Endothelial cell of umbilical vein (primary cell): ENCODE results near the gene TAF3. TPM values are rescaled to one million over a fixed set of nuclear protein-coding genes. Genes with fewer than 3 reads are reported as not detected.

Source experiments
- BruUV-seq: library from RNA; stranded (reverse); fragments of 400-500 nt; replicated peaks from 2 replicates; lab custom pipeline; 2021; lab: Mats Ljungman, UMichigan
- CTCF ChIA-PET: fragments of 300-600, 350-600 bp; sonication (Branson Sonifier 250); formaldehyde crosslinking; loops from one replicate; lab custom pipeline; 2021; ENCODE audit warnings: antibody characterized with exemption, inconsistent platforms; lab: Charles Lee
- POLR2A ChIA-PET: fragments of 300-600, 350-600 bp; sonication (Branson Sonifier 250); formaldehyde crosslinking; loops from one replicate; lab custom pipeline; 2021; ENCODE audit warnings: antibody characterized with exemption, inconsistent platforms; lab: Charles Lee
- DNase-seq: peaks from one replicate; pipeline ENCODE4 v3.0.0-alpha.2; 2011; ENCODE audit warnings: low read depth, low spot score
- FAIRE-seq: peaks from 2 replicates; lab custom pipeline; 2011; peaks lifted over from hg19 to GRCh38; lab: Jason Lieb, UNC
- H2AFZ ChIP-seq: 2 replicates; pipeline ENCODE4 v1.6.0; 2012; ENCODE audit warnings: low read depth, low read length, control low read depth, inconsistent platforms
- H3K27ac ChIP-seq: 2 replicates; pipeline ENCODE4 v1.5.1; 2011; ENCODE audit warnings: low read depth, mild to moderate bottlenecking, control low read depth, low read length, moderate library complexity; ENCODE audit not compliant: insufficient read depth
- H3K27me3 ChIP-seq, 2 experiments: 2 replicates each; pipeline versions ENCODE4 v1.6.0 to v1.6.1; 2011; ENCODE audit warnings: low read length in 2 of 2, mixed read lengths in 1 of 2; ENCODE audit not compliant: control insufficient read depth in 2 of 2, insufficient read depth in 2 of 2
- H3K36me3 ChIP-seq, 2 experiments: 2 replicates in 1 of 2; 3 replicates in 1 of 2; pipeline ENCODE4 v1.5.1; 2011; ENCODE audit warnings: low read length in 2 of 2, mild to moderate bottlenecking in 1 of 2, moderate library complexity in 1 of 2; ENCODE audit not compliant: control insufficient read depth in 2 of 2, insufficient read depth in 2 of 2; ENCODE audit errors: extremely low read depth in 1 of 2
- H3K4me1 ChIP-seq: 3 replicates; pipeline ENCODE4 v1.5.1; 2011; ENCODE audit warnings: mild to moderate bottlenecking, low read length; ENCODE audit not compliant: control insufficient read depth, insufficient read depth; ENCODE audit errors: extremely low read depth
- H3K4me2 ChIP-seq: 2 replicates; pipeline ENCODE4 v1.6.1; 2011; ENCODE audit warnings: low read length, control low read depth, mixed read lengths; ENCODE audit not compliant: insufficient read depth
- H3K4me3 ChIP-seq, 3 experiments: fragments of 200-600 bp in 1 of 3; sonication (generic), shearing (Covaris generic) in 1 of 3; replicated peaks in 1 of 3; 2 replicates each; pipeline ENCODE4 v1.5.1; 2011 to 2016; ENCODE audit warnings: control low read depth in 3 of 3, low read length in 3 of 3, mild to moderate bottlenecking in 2 of 3, inconsistent platforms in 1 of 3, low read depth in 1 of 3, moderate library complexity in 1 of 3; ENCODE audit not compliant: insufficient read depth in 1 of 3
- H3K79me2 ChIP-seq: 2 replicates; pipeline ENCODE4 v1.6.0; 2012; ENCODE audit warnings: low read length, inconsistent platforms; ENCODE audit not compliant: control insufficient read depth, insufficient read depth
- H3K9ac ChIP-seq: replicated peaks from 2 replicates; pipeline ENCODE3; 2011; ENCODE audit warnings: low read length, control low read depth; ENCODE audit not compliant: insufficient read depth; ENCODE audit errors: extremely low read depth
- H3K9me1 ChIP-seq: replicated peaks from 3 replicates; pipeline ENCODE4 v1.6.0; 2011; ENCODE audit warnings: mild to moderate bottlenecking, low read length; ENCODE audit not compliant: control insufficient read depth, insufficient read depth; ENCODE audit errors: extremely low read depth
- H3K9me3 ChIP-seq: replicated peaks from 2 replicates; pipeline ENCODE4 v1.5.1; 2012; ENCODE audit warnings: low read length, inconsistent platforms; ENCODE audit not compliant: control insufficient read depth, insufficient read depth
- H4K20me1 ChIP-seq: replicated peaks from 2 replicates; pipeline ENCODE3; 2011; ENCODE audit warnings: mild to moderate bottlenecking, low read length; ENCODE audit not compliant: control insufficient read depth, insufficient read depth; ENCODE audit errors: extremely low read depth
- CTCF ChIP-seq, 2 donors: IDR thresholded peaks; 1 replicate in 1 of 2; 2 replicates in 1 of 2; pipeline ENCODE4 v1.5.1; 2011; ENCODE audit warnings: low read length in 2 of 2, mild to moderate bottlenecking in 2 of 2, moderate library complexity in 2 of 2, control low read depth in 1 of 2, inconsistent platforms in 1 of 2, low read depth in 1 of 2; ENCODE audit not compliant: insufficient read depth in 1 of 2; ENCODE audit errors: extremely low read depth in 1 of 2
- EZH2 ChIP-seq: IDR thresholded peaks from 2 replicates; pipeline ENCODE4 v1.6.1; 2012; ENCODE audit warnings: borderline replicate concordance, low read depth, mild to moderate bottlenecking, moderate library complexity, low read length, inconsistent platforms; ENCODE audit not compliant: severe bottlenecking
- FOS ChIP-seq: IDR thresholded peaks from 2 replicates; pipeline ENCODE4 v1.6.1; 2011; ENCODE audit warnings: mild to moderate bottlenecking, low read length, moderate library complexity, borderline replicate concordance; ENCODE audit not compliant: insufficient read depth
- GATA2 ChIP-seq: IDR thresholded peaks from 2 replicates; pipeline ENCODE4 v1.7.0; 2011; ENCODE audit warnings: low read depth, mild to moderate bottlenecking, moderate library complexity, mixed read lengths, low read length; ENCODE audit not compliant: insufficient read length, insufficient read depth
- JUN ChIP-seq: IDR thresholded peaks from 2 replicates; pipeline ENCODE4 v1.6.1; 2011; ENCODE audit warnings: borderline replicate concordance, low read depth; ENCODE audit not compliant: insufficient read length, insufficient read depth
- MAX ChIP-seq: IDR thresholded peaks from 2 replicates; pipeline ENCODE4 v1.6.1; 2011; ENCODE audit not compliant: insufficient read depth, insufficient read length
- MYC ChIP-seq: IDR thresholded peaks from one replicate; pipeline ENCODE4 v1.6.1; 2011; ENCODE audit warnings: mild to moderate bottlenecking, low read depth, low read length
- POLR2A ChIP-seq: IDR thresholded peaks from 2 replicates; pipeline ENCODE4 v1.6.1; 2012; ENCODE audit warnings: low read depth, mild to moderate bottlenecking, control low read depth, low read length
- POLR2AphosphoS5 ChIP-seq: IDR thresholded peaks from 2 replicates; pipeline ENCODE4 v1.6.1; 2012; ENCODE audit warnings: low read depth, mild to moderate bottlenecking, control low read depth, low read length, moderate library complexity; ENCODE audit not compliant: insufficient read depth
- dilution Hi-C: fragments of 300-500 bp; cut with MboI; formaldehyde crosslinking; loops from one replicate; pipeline ENCODE4 v1.15.0; 2019; ENCODE audit warnings: low sequenced_read_pairs; ENCODE audit not compliant: extremely low pct_ligation_motif_present
- intact Hi-C: fragments of 100-400 bp; cut with micrococcal nuclease; formaldehyde crosslinking; loops from one replicate; pipeline ENCODE4 v1.10.0; 2022
- polyA plus RNA-seq, 4 experiments: library from polyadenylated mRNA; depleted of rRNA in 3 of 4; stranded (reverse) in 3 of 4; unstranded in 1 of 4; fragments of >200 nt; gene quantifications; 2 replicates each; pipeline versions ENCODE4 v1.2.1 to v1.2.3, GENCODE V29; 2011 to 2012; ENCODE audit warnings: missing spikeins in 1 of 4
- total RNA-seq: library from RNA; stranded (reverse); gene quantifications from 2 replicates; pipeline ENCODE4 v1.2.3, GENCODE V29; 2021

The TAF3 gene
- total and polyA plus RNA-seq, 2 donors (not counting 3 experiments of a cell fraction or from before 2014, with no cell fraction given): 2.4 to 10.5 TPM

- H3K9ac ChIP-seq: no peak overlapping the region
- no peaks in the 10 kb centered on the region for H3K79me2 ChIP-seq
- FAIRE-seq (no peak), DNase-seq (no peak)
- H3K9me3 ChIP-seq: no peaks in the 10 kb centered on the region
- no peaks in the 10 kb centered on the region for H3K36me3 ChIP-seq
- ChIA-PET CTCF (interaction anchor here (0.6 kb wide), 1 partner anchor 15 kb away, joined by 3 read pairs; no protein-coding TSS in a partner anchor), POLR2A (no interaction called here)
- no peaks in the 10 kb centered on the region for H3K9me1 ChIP-seq
- intact Hi-C loops (loop anchor here (10.0 kb wide), 1 partner anchor 249 kb away; no protein-coding TSS in a partner anchor), dilution Hi-C loops (no loop called here)
- no peaks in the 10 kb centered on the region for H3K27me3 ChIP-seq
- no peaks in the 10 kb centered on the region for H3K4me1 ChIP-seq
- peaks cover 4% of the 10 kb centered on the region for H4K20me1 ChIP-seq
- H3K4me2 ChIP-seq: no peak overlapping the region
- TF ChIP-seq EZH2: no peak
- TF ChIP-seq CTCF (IDR thresholded peaks at IDR 0.05; ENCODE audit: extremely low read depth in 1 of 2, insufficient read depth in 1 of 2, low read depth in 1 of 2, low read length in 2 of 2): no peak
- no peak for TF ChIP-seq MYC
- no peak for TF ChIP-seq MAX
- TF ChIP-seq POLR2A: no peak
- TF ChIP-seq GATA2: no peak
- no peak for TF ChIP-seq JUN
- no peak for TF ChIP-seq POLR2AphosphoS5
- TF ChIP-seq FOS: no peak
- H3K27ac ChIP-seq: no peak overlapping the region
- no peak overlapping the region for H3K4me3 ChIP-seq
- no peak overlapping the region for H2AFZ ChIP-seq
- no TSS peak for BruUV-seq
Observed at GRCh38 chr10:7906128-7906527, 87.8 kb downstream of the TAF3 start.
